HCT116 (cell line): ENCODE data around the gene WDR37.

ENCODE experiments used
- CTCF ChIP-seq, 3 experiments: fragments of 200-600 bp in 1 of 3; sonication (generic) in 1 of 3; IDR thresholded peaks in 2 of 3; conservative IDR thresholded peaks in 1 of 3; 2 replicates each; pipeline ENCODE4 v1.5.1; 2012 to 2017; ENCODE audit warnings: low read depth in 2 of 3, low read length in 2 of 3, antibody characterized with exemption in 1 of 3, borderline replicate concordance in 1 of 3, control low read depth in 1 of 3, mild to moderate bottlenecking in 1 of 3, mixed read lengths in 1 of 3, mixed run types in 1 of 3, moderate library complexity in 1 of 3; ENCODE audit not compliant: insufficient read depth in 1 of 3
- FOSL1 ChIP-seq: IDR thresholded peaks from 2 replicates; pipeline ENCODE4 v1.6.1; 2012; ENCODE audit warnings: low read depth
- POLR2A ChIP-seq: IDR thresholded peaks from 2 replicates; pipeline ENCODE4 v1.7.0; 2011; ENCODE audit warnings: borderline replicate concordance; ENCODE audit not compliant: insufficient read depth, insufficient read length; ENCODE audit errors: extremely low read depth
- SRF ChIP-seq: IDR thresholded peaks from 2 replicates; pipeline ENCODE4 v1.6.1; 2012; ENCODE audit warnings: low read depth

GRCh38 chr10:1100691-1101368 is 44.6 kb downstream of the WDR37 start:
- TF ChIP-seq POLR2A (no peak), CTCF (IDR thresholded peaks at IDR 0.05 in 2 of 3, conservative IDR thresholded peaks at IDR 0.05 in 1 of 3; ENCODE audit: borderline replicate concordance in 1 of 3, insufficient read depth in 1 of 3, low read depth in 2 of 3, low read length in 2 of 3) (no peak), SRF (no peak), FOSL1 (no peak)
